NCI-H69 (cell line): ENCODE results near the gene CCDC9B.

Source experiments
- DNase-seq: peaks from one replicate; lab custom pipeline; 2025; lab: John Stamatoyannopoulos, UW

The CCDC9B gene

GRCh38 chr15:40292246-40292645 lies 48.5 kb downstream of the CCDC9B start:
- no peak for DNase-seq

GRCh38 chr15:40290918-40291574 lies 49.7 kb downstream of the CCDC9B start:
- peak; percentile 82 for DNase-seq

- DNase-seq, result no peak
Observed at GRCh38 chr15:40290545-40290917, 50.2 kb downstream of the CCDC9B start.

- DNase-seq, result peak; percentile 85
Observed at GRCh38 chr15:40289140-40289775, 51.5 kb downstream of the CCDC9B start.

- DNase-seq, result peak; percentile 35
Observed at GRCh38 chr15:40287968-40288367, 52.8 kb downstream of the CCDC9B start.

GRCh38 chr15:40287505-40287904 lies 53.2 kb downstream of the CCDC9B start:
- no peak for DNase-seq

- DNase-seq, result no peak
Observed at GRCh38 chr15:40286794-40287193, 53.9 kb downstream of the CCDC9B start.

GRCh38 chr15:40286061-40286532 lies 54.6 kb downstream of the CCDC9B start:
- DNase-seq, result no peak

- no peak for DNase-seq
Observed at GRCh38 chr15:40285554-40286011, 55.2 kb downstream of the CCDC9B start.

- no peak for DNase-seq
Observed at GRCh38 chr15:40285151-40285550, 55.6 kb downstream of the CCDC9B start.

- peak; percentile 44 for DNase-seq
Observed at GRCh38 chr15:40283615-40284300, 57.0 kb downstream of the CCDC9B start.

GRCh38 chr15:40282869-40283614 lies 57.7 kb downstream of the CCDC9B start, which contains the start of gene ANKRD63:
TSS of gene ANKRD63 (minus strand) at chr15:40283064. CDS start at chr15:40282586, 478 bp downstream.
- peak; percentile 75 for DNase-seq

GRCh38 chr15:40282147-40282868 lies 58.4 kb downstream of the CCDC9B start:
- DNase-seq, result peak; percentile 81

GRCh38 chr15:40281801-40282146 lies 59.0 kb downstream of the CCDC9B start:
- DNase-seq, result no peak
